HL-60 (cell line): ENCODE data around the gene FOLR3.

Experiments used
- DNase-seq, 2 experiments: peaks; one replicate each; pipeline ENCODE4 v3.0.0-alpha.2; 2010 to 2020; ENCODE audit warnings: low read depth in 1 of 2, low spot score in 1 of 2
- H3K27ac ChIP-seq: fragments of 250-450 bp; sonication (Bioruptor Pico); replicated peaks from 2 replicates; pipeline ENCODE4 v1.5.1; 2020; ENCODE audit warnings: mild to moderate bottlenecking, moderate library complexity
- H3K27me3 ChIP-seq: fragments of 250-450 bp; sonication (Bioruptor Pico); 2 replicates; pipeline ENCODE4 v1.5.1; 2021; ENCODE audit warnings: mild to moderate bottlenecking, moderate library complexity; ENCODE audit not compliant: insufficient read depth, poor library complexity, severe bottlenecking
- H3K4me3 ChIP-seq: replicated peaks from 2 replicates; pipeline ENCODE4 v1.5.1; 2011; ENCODE audit warnings: mild to moderate bottlenecking, control low read depth, low read length; ENCODE audit not compliant: insufficient read depth
- GABPA ChIP-seq: IDR thresholded peaks from 2 replicates; pipeline ENCODE4 v1.6.1; 2012; ENCODE audit warnings: low read depth
- POLR2AphosphoS5 ChIP-seq: IDR thresholded peaks from 2 replicates; pipeline ENCODE4 v1.6.1; 2012; ENCODE audit warnings: low read depth
- REST ChIP-seq: IDR thresholded peaks from 2 replicates; pipeline ENCODE4 v1.6.1; 2012; ENCODE audit warnings: low read depth; ENCODE audit not compliant: insufficient replicate concordance
- SPI1 ChIP-seq: IDR thresholded peaks from 2 replicates; pipeline ENCODE4 v1.6.1; 2012; ENCODE audit warnings: low read depth, mild to moderate bottlenecking, borderline replicate concordance
- TF ChIP-seq, protein P1 (sequence below): IDR thresholded peaks from one replicate; pipeline ENCODE4 v1.5.1; 2011; ENCODE audit warnings: low read length, control low read depth, inconsistent platforms; ENCODE audit not compliant: insufficient read depth

FOLR3 gene

GRCh38 chr11:72122607-72123006, 12.9 kb upstream of the FOLR3 start:
- DNase-seq, result no peak
- Histone ChIP-seq H3K4me3 (no peak overlapping the region), H3K27me3 (no peaks in the 10 kb centered on the region), H3K27ac (no peak overlapping the region)
- TF ChIP-seq SPI1 (no peak), POLR2AphosphoS5 (no peak), REST (no peak), GABPA (no peak)
- TF ChIP-seq, protein P1, sequence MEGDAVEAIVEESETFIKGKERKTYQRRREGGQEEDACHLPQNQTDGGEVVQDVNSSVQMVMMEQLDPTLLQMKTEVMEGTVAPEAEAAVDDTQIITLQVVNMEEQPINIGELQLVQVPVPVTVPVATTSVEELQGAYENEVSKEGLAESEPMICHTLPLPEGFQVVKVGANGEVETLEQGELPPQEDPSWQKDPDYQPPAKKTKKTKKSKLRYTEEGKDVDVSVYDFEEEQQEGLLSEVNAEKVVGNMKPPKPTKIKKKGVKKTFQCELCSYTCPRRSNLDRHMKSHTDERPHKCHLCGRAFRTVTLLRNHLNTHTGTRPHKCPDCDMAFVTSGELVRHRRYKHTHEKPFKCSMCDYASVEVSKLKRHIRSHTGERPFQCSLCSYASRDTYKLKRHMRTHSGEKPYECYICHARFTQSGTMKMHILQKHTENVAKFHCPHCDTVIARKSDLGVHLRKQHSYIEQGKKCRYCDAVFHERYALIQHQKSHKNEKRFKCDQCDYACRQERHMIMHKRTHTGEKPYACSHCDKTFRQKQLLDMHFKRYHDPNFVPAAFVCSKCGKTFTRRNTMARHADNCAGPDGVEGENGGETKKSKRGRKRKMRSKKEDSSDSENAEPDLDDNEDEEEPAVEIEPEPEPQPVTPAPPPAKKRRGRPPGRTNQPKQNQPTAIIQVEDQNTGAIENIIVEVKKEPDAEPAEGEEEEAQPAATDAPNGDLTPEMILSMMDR, result no peak

GRCh38 chr11:72123117-72123653, 12.3 kb upstream of the FOLR3 start:
- H3K27me3 ChIP-seq, result no peaks in the 10 kb centered on the region
- no peak for TF ChIP-seq REST
- TF ChIP-seq, protein P1, result no peak
- TF ChIP-seq SPI1, result no peak
- TF ChIP-seq POLR2AphosphoS5, result no peak
- TF ChIP-seq GABPA, result no peak
- DNase-seq, result no peak
- no peak overlapping the region for H3K27ac ChIP-seq
- H3K4me3 ChIP-seq, result no peak overlapping the region

GRCh38 chr11:72124046-72124445, 11.5 kb upstream of the FOLR3 start:
- H3K27me3 ChIP-seq, result no peaks in the 10 kb centered on the region
- DNase-seq, result no peak
- no peak overlapping the region for H3K27ac ChIP-seq
- TF ChIP-seq GABPA (no peak), SPI1 (no peak), POLR2AphosphoS5 (no peak), REST (no peak)
- TF ChIP-seq, protein P1, result no peak
- H3K4me3 ChIP-seq, result no peak overlapping the region
